ENCODE measurements around the gene DLL3. TPM values are rescaled to one million over a fixed set of nuclear protein-coding genes. Genes with fewer than 3 reads are reported as not detected.

The DLL3 gene
- total and polyA plus RNA-seq, 9 of the 15 experiments (the other 6 are each of a cell fraction or from before 2014, with no cell fraction given), result 0.80 to 6.3 (median 1.2) TPM

- no peak for TF ChIP-seq CXXC5 (CRISPR knock-in tag; IDR thresholded peaks at IDR 0.05)
- no peak for TF ChIP-seq ZNF318 (IDR thresholded peaks at IDR 0.05; ENCODE audit: borderline replicate concordance in 1 of 2, low read depth in 1 of 2)
- TF ChIP-seq ZNF146 (CRISPR knock-in tag; IDR thresholded peaks at IDR 0.05; ENCODE audit: unreplicated experiment), result no peak
- TF ChIP-seq STAG1 (CRISPR knock-in tag; IDR thresholded peaks at IDR 0.05; ENCODE audit: borderline replicate concordance), result no peak
- no peak for TF ChIP-seq TAF1 (IDR thresholded peaks at IDR 0.05; ENCODE audit: control insufficient read depth, extremely low read depth, insufficient read depth, low read length, severe bottlenecking)
- TF ChIP-seq CTCF (IDR thresholded peaks at IDR 0.05 in 2 of 3, conservative IDR thresholded peaks at IDR 0.05 in 1 of 3; ENCODE audit: insufficient read depth in 2 of 3, low read depth in 1 of 3, low read length in 3 of 3), result peak; percentile 75 to 83 (median 82)
- TF ChIP-seq REST (IDR thresholded peaks at IDR 0.05; ENCODE audit: borderline replicate concordance), result peak; percentile 26
- TF ChIP-seq REST (CRISPR knock-in tag; IDR thresholded peaks at IDR 0.05; ENCODE audit: low read depth), result no peak
- TF ChIP-seq RFX1 (IDR thresholded peaks at IDR 0.05), result no peak
Observed at GRCh38 chr19:39474139-39474620, 24.6 kb upstream of the DLL3 start (continued).

Measured in K562 (cell line).